Panc1 (cell line): ENCODE measurements around the gene PCSK2. TPM values are rescaled to one million over a fixed set of nuclear protein-coding genes. Genes with fewer than 3 reads are reported as not detected.

Source experiments
- ATAC-seq: fragments of 200-7000 bp; cut with Tn5 transposase; 2 replicates; pipeline ENCODE4 v1.9.1; 2020; ENCODE audit warnings: mild to moderate bottlenecking, moderate library complexity
- BruUV-seq: library from RNA; stranded (reverse); fragments of 400-500 nt; replicated peaks from 2 replicates; lab custom pipeline; 2021; lab: Mats Ljungman, UMichigan
- CTCF ChIA-PET: fragments of 300-600 bp; sonication (Branson Sonifier 250); formaldehyde crosslinking; loops from one replicate; lab custom pipeline; 2022; ENCODE audit warnings: antibody characterized with exemption; lab: Charles Lee
- POLR2A ChIA-PET: fragments of 300-600 bp; sonication (Branson Sonifier 250); formaldehyde crosslinking; loops from one replicate; lab custom pipeline; 2022; ENCODE audit warnings: antibody characterized with exemption; lab: Charles Lee
- DNase-seq: peaks from one replicate; pipeline ENCODE4 v3.0.0-alpha.2; 2010; ENCODE audit warnings: low read depth, low spot score
- H3K27ac ChIP-seq: 2 replicates; pipeline ENCODE4 v1.5.1; 2011; ENCODE audit warnings: mild to moderate bottlenecking, low read length, inconsistent platforms
- H3K27me3 ChIP-seq: fragments of 200-500 bp; sonication (Bioruptor generic); 2 replicates; pipeline ENCODE4 v1.6.0; 2014; ENCODE audit warnings: low read length, inconsistent platforms; ENCODE audit not compliant: control insufficient read depth, insufficient read depth
- H3K36me3 ChIP-seq: fragments of 200-500 bp; sonication (Bioruptor generic); 2 replicates; pipeline ENCODE4 v1.5.1; 2014; ENCODE audit warnings: inconsistent platforms, mild to moderate bottlenecking, low read length, moderate library complexity; ENCODE audit not compliant: control insufficient read depth, insufficient read depth
- H3K4me1 ChIP-seq: 2 replicates; pipeline ENCODE4 v1.5.1; 2011; ENCODE audit warnings: inconsistent platforms, mild to moderate bottlenecking, low read length, moderate library complexity; ENCODE audit not compliant: control insufficient read depth, insufficient read depth
- H3K4me3 ChIP-seq, 2 experiments: 2 replicates each; pipeline ENCODE4 v1.5.1; 2011 to 2012; ENCODE audit warnings: low read depth in 2 of 2, low read length in 2 of 2, mild to moderate bottlenecking in 2 of 2, inconsistent platforms in 1 of 2, moderate library complexity in 1 of 2
- H3K9me3 ChIP-seq: fragments of 200-500 bp; sonication (Bioruptor generic); 2 replicates; pipeline ENCODE4 v1.5.1; 2014; ENCODE audit warnings: low read depth, mild to moderate bottlenecking, inconsistent platforms, low read length, moderate library complexity; ENCODE audit not compliant: control insufficient read depth, insufficient read depth
- POLR2AphosphoS5 ChIP-seq: IDR thresholded peaks from 2 replicates; pipeline ENCODE4 v1.6.1; 2012; ENCODE audit warnings: mild to moderate bottlenecking, low read depth, low read length, moderate library complexity
- SIN3A ChIP-seq: IDR thresholded peaks from 2 replicates; pipeline ENCODE4 v1.6.1; 2012; ENCODE audit warnings: low read depth, mild to moderate bottlenecking, low read length, moderate library complexity, borderline replicate concordance; ENCODE audit not compliant: insufficient read depth
- TCF7L2 ChIP-seq: IDR thresholded peaks from 2 replicates; pipeline ENCODE4 v1.6.1; 2011; ENCODE audit warnings: mild to moderate bottlenecking, low read depth, low read length, inconsistent platforms
- in situ Hi-C: cut with HindIII; loops from 2 replicates; pipeline ENCODE4 v1.10.0; 2016; ENCODE audit warnings: low sequenced_read_pairs, low pct_unique_long_range_greater_than_20kb
- intact Hi-C: fragments of 100-400 bp; cut with micrococcal nuclease; formaldehyde crosslinking; loops from one replicate; pipeline ENCODE4 v1.10.0; 2022; ENCODE audit not compliant: unreplicated experiment
- total RNA-seq: library from RNA; stranded (reverse); gene quantifications from one replicate; pipeline ENCODE4 v1.2.1, GENCODE V29; 2021; ENCODE audit not compliant: unreplicated experiment
- TF ChIP-seq, protein P1 (sequence below), 2 experiments: IDR thresholded peaks; 2 replicates each; pipeline ENCODE4 v1.6.1; 2011 to 2012; ENCODE audit warnings: low read depth in 2 of 2, control low read depth in 1 of 2, low read length in 1 of 2, mild to moderate bottlenecking in 1 of 2, moderate library complexity in 1 of 2; ENCODE audit not compliant: insufficient read depth in 1 of 2
- TF ChIP-seq, protein P2 (sequence below): fragments of 450-650 bp; IDR thresholded peaks from 2 replicates; pipeline ENCODE4 v1.5.1; 2017; ENCODE audit warnings: mild to moderate bottlenecking

The PCSK2 gene
- total RNA-seq, 1 experiment from 2014 or later: not detected

DNA sequence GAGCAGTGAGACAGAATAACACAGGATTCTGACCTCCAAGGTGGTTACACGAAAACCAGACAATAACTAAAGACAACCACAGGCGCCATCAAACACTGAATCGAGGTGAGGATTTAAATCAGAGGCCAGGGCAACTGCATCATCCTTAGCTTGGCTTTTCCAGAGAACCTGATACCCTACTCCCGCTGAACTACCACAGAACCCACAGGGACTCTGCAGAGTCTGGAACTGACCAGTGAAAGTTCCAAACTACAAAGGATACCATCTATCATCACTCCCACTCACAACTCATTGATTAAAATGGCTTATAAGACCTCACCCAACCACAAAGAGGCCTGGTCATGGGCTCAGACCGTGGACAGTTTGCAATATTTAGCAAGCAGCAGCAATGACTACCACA lies 219.3 kb downstream of the PCSK2 start:
- Histone ChIP-seq H3K9me3 (no peaks in the 10 kb centered on the region), H3K27ac (no peak overlapping the region), H3K36me3 (no peaks in the 10 kb centered on the region), H3K4me3 (no peak overlapping the region), H3K27me3 (peaks cover 17% of the 10 kb centered on the region), H3K4me1 (no peaks in the 10 kb centered on the region)
- in situ Hi-C loops: no loop called here
- no TSS peak for BruUV-seq
- intact Hi-C loops: no loop called here
- POLR2A ChIA-PET: no interaction called here
- TF ChIP-seq, protein P1, sequence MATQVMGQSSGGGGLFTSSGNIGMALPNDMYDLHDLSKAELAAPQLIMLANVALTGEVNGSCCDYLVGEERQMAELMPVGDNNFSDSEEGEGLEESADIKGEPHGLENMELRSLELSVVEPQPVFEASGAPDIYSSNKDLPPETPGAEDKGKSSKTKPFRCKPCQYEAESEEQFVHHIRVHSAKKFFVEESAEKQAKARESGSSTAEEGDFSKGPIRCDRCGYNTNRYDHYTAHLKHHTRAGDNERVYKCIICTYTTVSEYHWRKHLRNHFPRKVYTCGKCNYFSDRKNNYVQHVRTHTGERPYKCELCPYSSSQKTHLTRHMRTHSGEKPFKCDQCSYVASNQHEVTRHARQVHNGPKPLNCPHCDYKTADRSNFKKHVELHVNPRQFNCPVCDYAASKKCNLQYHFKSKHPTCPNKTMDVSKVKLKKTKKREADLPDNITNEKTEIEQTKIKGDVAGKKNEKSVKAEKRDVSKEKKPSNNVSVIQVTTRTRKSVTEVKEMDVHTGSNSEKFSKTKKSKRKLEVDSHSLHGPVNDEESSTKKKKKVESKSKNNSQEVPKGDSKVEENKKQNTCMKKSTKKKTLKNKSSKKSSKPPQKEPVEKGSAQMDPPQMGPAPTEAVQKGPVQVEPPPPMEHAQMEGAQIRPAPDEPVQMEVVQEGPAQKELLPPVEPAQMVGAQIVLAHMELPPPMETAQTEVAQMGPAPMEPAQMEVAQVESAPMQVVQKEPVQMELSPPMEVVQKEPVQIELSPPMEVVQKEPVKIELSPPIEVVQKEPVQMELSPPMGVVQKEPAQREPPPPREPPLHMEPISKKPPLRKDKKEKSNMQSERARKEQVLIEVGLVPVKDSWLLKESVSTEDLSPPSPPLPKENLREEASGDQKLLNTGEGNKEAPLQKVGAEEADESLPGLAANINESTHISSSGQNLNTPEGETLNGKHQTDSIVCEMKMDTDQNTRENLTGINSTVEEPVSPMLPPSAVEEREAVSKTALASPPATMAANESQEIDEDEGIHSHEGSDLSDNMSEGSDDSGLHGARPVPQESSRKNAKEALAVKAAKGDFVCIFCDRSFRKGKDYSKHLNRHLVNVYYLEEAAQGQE (IDR thresholded peaks at IDR 0.05; ENCODE audit: insufficient read depth in 1 of 2, low read depth in 2 of 2, low read length in 1 of 2): no peak
- TF ChIP-seq, protein P2, sequence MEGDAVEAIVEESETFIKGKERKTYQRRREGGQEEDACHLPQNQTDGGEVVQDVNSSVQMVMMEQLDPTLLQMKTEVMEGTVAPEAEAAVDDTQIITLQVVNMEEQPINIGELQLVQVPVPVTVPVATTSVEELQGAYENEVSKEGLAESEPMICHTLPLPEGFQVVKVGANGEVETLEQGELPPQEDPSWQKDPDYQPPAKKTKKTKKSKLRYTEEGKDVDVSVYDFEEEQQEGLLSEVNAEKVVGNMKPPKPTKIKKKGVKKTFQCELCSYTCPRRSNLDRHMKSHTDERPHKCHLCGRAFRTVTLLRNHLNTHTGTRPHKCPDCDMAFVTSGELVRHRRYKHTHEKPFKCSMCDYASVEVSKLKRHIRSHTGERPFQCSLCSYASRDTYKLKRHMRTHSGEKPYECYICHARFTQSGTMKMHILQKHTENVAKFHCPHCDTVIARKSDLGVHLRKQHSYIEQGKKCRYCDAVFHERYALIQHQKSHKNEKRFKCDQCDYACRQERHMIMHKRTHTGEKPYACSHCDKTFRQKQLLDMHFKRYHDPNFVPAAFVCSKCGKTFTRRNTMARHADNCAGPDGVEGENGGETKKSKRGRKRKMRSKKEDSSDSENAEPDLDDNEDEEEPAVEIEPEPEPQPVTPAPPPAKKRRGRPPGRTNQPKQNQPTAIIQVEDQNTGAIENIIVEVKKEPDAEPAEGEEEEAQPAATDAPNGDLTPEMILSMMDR: no peak
- TF ChIP-seq POLR2AphosphoS5 (no peak), TCF7L2 (no peak), SIN3A (no peak)
- DNase-seq: no peak
- CTCF ChIA-PET: no interaction called here
- no peak for ATAC-seq

DNA sequence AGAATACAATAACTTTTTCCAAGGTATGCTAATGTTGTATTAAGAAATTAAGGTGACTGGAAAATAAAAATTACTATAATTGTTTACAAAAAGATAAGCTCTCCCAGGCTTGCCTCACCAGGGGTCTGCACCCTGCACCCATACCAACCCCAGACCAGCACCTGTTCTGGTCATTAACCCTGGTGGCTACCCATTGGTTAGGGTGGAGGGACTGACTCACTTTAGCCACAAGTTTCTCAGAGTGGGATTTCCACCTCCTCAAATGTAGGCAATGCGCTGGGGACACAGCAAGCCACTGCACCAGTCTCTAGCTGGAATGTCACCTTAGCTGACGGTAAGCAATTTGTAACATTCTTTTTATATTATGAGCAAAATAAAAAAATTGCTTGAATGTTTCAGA lies 221.2 kb downstream of the PCSK2 start:
- Histone ChIP-seq H3K4me3 (no peak overlapping the region), H3K4me1 (no peaks in the 10 kb centered on the region), H3K27ac (no peak overlapping the region), H3K36me3 (no peaks in the 10 kb centered on the region), H3K9me3 (no peaks in the 10 kb centered on the region), H3K27me3 (peaks cover 14% of the 10 kb centered on the region)
- no TSS peak for BruUV-seq
- ChIA-PET POLR2A (no interaction called here), CTCF (no interaction called here)
- DNase-seq (no peak), ATAC-seq (no peak)
- intact Hi-C loops (no loop called here), in situ Hi-C loops (no loop called here)
- TF ChIP-seq TCF7L2: no peak
- TF ChIP-seq, protein P1 (IDR thresholded peaks at IDR 0.05; ENCODE audit: insufficient read depth in 1 of 2, low read depth in 2 of 2, low read length in 1 of 2): no peak
- TF ChIP-seq, protein P2: no peak
- no peak for TF ChIP-seq SIN3A
- TF ChIP-seq POLR2AphosphoS5: no peak
